Activated CD8-positive, alpha-beta memory T cell treated with anti-CD3 and anti-CD28 coated beads, Interleukin-2, amount 50 U/mL, for 4 hours (primary cell): ENCODE results near the gene NMNAT2.

Experiments used
- DNase-seq: peaks from one replicate; pipeline ENCODE4 v3.0.0-alpha.2; 2020

Gene NMNAT2

GRCh38 chr1:183203094-183203493 lies 215.1 kb downstream of the NMNAT2 start:
- DNase-seq: no peak

DNA sequence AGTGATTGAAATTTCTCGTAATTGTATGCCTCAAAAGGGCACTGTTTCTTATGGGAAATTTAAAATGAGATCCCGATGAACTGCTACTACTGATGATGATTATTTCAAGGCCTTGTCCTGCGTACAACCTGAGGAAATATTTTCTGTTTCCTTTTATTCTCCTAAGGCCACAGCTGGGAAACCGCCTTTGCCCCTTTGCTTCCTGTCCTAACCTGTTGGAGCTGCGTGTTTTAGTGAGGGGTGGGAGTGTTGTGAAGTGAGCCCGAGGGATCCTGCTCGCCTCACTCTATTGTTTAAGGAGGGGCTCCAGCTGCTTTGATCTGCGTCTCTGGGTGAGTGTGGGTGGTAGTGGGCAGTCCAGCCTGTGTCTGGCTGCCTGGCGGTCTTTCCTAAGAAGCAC lies 217.7 kb downstream of the NMNAT2 start:
- no peak for DNase-seq

DNA sequence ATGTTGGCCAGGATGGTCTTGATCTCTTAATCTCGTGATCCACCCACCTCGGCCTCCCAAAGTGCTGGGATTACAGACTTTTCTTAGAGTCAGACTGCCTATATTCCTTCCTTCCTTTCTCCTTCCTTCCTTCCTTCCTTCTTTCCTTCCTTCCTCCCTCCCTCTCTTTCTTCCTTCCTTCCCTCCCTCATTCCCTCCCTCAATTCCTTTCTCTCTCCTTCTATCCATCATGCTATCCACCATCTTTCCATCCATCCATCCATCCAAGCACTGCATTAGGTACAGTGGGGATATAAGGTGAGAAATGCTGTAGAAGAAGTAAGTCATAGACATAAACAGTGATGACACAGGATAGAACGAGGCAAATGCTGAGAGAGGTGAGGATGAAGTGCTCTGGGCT lies 218.9 kb downstream of the NMNAT2 start:
- DNase-seq: no peak

DNA sequence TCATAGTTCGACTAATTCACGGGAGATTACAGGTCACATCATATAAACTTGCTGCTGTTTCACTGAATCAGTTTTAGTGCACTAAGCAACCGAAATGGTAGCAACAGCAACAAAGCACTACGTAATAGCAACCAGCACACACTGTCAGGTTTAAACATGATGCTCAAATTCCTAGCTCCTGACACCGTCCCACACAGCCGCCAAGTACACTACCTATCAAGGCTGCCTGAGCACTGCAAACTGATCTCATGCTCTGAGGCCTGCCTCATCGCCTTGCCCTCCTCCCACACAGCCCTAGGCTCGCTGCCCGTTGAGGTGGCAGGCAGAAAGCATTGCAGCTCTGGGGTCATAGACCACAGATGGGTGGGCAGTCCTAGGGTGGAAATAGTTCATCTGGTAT lies 219.7 kb downstream of the NMNAT2 start:
- DNase-seq: no peak
